NOMO-1 treated with DMSO at 0.1 percent for 48 hours (cell line): ENCODE data around the gene FRS2.
A peak's percentile ranks its signal among the peaks of the same experiment; 100 is the strongest.
"Not testable (repeated sequence)": the region's sequence is repeated elsewhere in the genome, so short reads cannot be mapped to it uniquely, and the experiment has no call there.

Experiments used
- DNase-seq: peaks from one replicate; lab custom pipeline; 2025; ENCODE audit not compliant: unreplicated experiment; lab: John Stamatoyannopoulos, UW

FRS2 gene, protein sequence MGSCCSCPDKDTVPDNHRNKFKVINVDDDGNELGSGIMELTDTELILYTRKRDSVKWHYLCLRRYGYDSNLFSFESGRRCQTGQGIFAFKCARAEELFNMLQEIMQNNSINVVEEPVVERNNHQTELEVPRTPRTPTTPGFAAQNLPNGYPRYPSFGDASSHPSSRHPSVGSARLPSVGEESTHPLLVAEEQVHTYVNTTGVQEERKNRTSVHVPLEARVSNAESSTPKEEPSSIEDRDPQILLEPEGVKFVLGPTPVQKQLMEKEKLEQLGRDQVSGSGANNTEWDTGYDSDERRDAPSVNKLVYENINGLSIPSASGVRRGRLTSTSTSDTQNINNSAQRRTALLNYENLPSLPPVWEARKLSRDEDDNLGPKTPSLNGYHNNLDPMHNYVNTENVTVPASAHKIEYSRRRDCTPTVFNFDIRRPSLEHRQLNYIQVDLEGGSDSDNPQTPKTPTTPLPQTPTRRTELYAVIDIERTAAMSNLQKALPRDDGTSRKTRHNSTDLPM

DNA sequence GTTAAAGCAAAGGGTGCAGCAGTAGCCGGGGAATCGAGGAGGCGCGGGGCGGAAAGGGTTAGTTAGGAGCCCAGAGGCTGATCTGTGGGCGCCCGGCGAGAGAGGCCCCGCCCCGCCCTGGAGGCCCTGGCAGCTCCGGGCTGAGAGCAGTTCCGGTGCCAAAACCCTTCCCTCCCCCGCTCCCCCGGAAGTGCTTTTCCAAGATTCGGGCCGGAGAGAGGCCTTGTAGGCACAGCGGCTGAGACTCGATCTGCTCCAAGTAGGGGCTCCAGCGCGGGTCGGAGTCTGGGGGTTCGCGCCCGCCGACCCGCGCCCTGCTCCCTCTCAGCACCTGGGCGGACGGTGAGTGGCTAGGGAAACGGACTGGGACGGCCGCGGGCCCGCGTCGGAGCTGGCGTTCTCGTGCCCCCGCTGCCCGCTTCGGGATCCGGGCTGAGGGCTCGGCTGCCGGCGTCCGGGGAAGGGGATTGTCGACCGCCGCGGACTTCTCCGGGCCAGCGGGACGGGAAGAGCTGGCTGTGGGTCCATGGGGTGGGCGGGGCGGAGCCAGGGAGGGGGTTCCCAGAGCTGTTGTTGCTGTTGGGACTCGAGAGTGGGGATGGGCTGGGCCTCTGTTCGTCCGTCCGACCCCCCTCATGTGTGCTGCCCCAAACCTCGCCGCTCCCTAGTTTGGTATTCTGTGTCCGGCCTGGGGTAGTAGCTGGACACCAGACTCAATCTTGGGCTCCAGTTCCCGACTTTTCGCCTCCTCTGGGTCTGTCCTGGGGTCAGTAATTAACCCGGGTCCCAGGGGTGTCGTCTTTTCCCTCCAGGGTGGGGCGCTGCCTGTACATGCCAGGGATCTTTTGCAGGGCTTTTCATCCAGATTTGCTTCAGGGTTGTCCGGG is at the start of gene FRS2:
FRS2 (plus strand) TSS at position 200 of the 887 bp plus-strand sequence. CDS start 98,643 bp downstream, outside the sequence.
- DNase-seq, result peak; percentile 84

DNA sequence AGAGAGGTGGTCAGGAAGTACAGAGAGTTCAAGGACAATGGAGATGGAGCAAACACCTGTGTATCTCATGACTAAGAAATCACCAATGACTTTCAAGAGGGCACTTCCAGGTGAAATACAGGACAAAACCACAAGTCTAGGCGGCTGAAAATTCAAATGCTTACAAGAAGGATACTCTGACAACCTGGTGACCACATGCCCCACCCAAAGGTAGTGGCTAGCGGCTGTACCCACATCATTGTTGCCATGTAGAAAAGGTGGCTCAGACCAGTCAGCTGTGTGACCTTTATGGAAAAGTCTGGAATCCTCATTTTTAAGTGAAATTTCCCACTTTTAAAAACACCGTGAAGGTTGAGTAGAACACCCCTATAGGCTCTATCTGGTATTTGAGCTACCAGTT is 48.6 kb upstream of the FRS2 start:
- no peak for DNase-seq

DNA sequence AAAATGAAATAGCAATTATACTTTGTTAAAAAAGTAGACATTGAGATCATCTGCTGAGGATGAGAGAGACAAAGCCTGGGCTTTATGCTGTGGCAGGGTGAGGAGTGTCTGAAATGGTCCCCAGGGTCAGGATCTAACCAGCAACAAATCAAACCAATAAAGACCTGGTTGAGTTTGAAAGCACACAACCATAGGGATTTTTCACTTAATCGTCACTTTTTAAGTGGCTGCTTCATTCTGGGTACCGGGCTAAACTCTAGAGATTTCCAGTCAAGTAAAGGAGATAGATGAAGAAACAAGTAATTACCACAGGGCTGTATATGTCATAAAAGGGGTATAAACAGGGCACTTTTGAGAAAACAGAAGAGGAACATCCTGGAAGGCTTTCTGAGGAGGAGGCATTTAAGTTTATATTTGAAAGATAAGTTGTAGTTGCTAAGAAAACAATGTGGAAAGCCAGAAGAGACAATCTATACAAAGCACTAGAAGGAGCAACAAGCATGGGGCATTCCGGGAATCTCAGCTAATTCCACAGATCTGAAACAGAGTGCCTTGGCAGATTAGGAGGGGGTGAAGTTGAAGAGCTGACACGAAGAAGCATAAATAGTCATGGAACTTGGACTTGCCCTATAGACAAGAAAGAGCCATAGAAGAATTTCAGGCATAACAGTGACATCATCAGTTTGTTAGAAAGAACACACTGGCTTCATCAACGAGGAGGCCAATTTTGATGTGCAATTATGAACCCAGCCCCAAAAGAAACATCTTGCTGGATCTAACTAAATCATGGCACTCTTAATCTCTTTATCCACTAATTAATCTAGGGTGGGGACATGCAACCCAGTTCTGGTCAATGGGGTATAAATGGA is 46.9 kb upstream of the FRS2 start:
- no peak for DNase-seq

DNA sequence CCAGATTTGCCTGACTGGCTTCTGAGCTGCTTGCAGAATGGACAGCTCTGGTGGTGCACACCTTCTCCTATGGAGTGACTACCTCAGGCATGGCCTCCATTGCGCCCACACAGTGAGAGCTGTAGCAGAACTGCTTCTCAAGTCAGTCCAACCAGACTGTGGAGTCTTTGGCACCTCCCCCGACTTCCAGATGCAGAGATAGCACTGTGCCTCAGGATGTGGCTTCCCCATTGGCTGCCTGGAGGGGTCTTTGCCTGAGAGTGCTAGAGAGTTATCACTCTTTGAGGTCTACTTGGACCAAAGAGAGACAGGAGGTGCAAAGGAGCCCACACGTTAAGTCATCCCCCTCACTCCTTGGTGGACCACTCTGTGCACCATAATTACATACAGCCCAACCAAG is 44.8 kb upstream of the FRS2 start:
- no peak for DNase-seq

GRCh38 chr12:69428351-69429073 is 41.7 kb upstream of the FRS2 start:
- no peak for DNase-seq

- no peak for DNase-seq
Measured at GRCh38 chr12:69430942-69431590, 39.1 kb upstream of the FRS2 start.

DNA sequence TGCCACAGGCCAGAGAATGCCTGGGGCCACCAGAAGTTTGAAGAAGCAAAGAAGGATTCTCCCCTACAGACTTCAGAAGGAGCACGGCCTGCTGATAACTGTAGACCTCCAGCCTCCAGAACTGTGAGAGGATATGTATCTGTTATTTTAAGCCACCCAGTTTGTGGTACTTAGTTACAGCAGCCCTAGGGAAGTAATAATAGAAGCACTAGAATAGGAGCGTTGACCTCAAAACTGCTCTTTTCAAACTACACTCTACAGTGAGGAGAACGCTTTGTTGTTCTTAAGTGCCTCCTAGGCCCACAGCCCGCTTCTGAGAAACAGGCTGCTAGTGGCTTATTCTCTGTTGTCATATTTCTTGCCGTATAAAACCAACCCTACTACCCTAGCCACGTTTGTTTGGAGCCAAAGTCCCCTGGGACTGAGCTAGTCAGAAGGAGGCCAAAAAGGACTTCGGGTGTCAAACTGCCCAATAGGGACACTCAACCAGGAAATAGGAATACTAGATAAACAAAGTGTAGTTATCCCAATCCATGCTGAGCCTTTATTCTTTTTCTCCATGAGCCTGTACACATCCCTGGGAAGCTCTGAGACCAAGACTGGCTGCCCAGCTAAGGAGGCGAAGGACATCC is 38.5 kb upstream of the FRS2 start:
- DNase-seq, result no peak

DNA sequence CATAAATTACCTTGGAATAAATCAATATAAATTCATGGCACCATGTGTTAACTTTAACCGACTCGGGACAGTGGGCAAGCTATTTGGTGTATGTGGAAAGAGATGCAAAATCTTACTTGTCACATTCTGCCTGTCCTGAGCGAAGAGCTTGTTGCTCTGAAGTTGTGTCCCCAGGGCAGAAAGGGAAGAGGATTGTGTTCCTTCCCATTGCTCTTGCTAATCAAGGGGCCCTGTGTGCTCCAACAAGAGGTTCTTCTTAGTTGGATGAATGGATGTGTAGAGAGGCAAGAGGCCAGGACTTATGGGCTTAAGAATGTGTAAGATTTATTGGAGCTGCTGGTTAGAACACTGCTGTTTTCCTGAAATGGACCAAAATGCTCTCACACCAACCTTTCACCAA is 36.5 kb upstream of the FRS2 start:
- DNase-seq, result no peak

DNA sequence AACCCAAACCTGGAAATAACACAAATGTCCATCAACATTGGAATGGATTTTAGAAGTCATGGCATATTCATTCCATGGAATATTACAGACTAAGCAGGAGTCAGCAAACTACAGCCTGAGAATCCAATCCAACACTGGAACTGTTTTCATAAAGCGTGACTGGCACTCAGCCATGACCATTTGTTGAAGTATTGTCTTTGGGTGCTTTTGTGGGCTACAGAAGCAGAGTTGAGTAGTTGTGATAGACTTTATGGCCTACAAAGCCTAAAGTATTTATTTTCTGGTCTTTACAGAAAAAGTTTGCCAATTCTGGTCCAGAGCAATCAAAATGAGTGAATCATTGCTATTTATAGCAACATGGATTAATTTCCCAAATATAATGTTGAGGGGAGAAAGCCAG is 34.5 kb upstream of the FRS2 start:
- no peak for DNase-seq

- no peak for DNase-seq
Measured at GRCh38 chr12:69437073-69437472, 33.1 kb upstream of the FRS2 start.

GRCh38 chr12:69438539-69438938 is 31.6 kb upstream of the FRS2 start:
- DNase-seq, result no peak

GRCh38 chr12:69440016-69440415 is 30.2 kb upstream of the FRS2 start:
- no peak for DNase-seq

DNA sequence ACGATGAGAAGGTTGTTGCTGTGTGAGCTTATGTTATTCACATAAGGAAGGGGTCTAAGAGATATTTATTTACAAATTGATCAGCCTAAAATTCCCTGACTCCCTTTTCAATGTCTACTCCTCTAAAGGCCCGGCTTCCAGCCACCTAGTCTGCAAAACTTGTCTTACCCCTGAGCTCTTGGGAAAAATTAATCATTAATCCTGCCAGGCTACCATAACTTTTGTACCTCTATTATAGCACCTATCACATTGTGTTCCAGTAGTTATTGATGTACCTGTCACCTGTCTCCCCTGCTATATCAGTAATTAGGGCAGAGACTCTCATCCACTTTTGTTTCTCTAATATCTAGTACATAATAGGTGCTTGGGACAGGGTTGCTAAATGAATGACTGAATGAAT is 29.3 kb upstream of the FRS2 start:
- DNase-seq, result no peak

DNA sequence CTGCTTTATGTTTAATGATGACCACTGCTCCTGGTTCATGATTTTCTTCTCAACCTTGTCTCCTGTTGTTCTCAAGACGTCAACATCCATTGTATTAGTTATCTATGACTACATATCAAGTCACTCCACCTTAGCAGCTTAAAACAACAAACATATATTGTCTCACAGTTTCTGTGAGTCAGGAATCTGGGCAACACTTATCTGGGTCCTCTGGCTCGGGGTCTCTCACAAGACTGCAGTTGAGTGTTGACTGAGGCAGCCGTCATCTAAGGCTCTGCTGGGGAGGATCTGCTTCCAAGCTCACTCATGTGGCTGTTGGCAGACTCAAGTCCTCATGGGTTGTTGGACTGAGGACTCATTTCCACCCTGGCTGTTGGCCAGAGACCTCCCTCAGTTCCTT is 27.3 kb upstream of the FRS2 start:
- DNase-seq, result no peak

DNA sequence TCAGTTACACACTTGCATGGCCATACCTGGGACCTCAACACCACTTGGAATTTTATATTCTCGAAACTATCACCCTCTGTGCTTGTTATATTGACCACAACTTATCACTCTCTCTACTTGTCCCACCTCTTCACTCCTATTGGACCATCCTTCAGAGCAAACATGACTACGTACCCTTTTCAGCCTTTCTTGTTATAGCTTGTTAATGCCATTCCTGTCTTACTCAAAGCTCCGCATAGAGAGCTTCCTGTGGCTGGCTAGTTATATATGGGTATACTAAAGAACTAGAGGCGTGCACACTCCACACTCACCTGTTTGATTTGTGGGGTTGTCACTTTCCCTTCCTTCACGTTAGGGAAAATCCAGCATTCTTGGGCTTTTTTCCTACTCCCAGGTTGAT is 26.3 kb upstream of the FRS2 start:
- no peak for DNase-seq

GRCh38 chr12:69447892-69448291 is 22.3 kb upstream of the FRS2 start:
- no peak for DNase-seq

- DNase-seq, result not testable (repeated sequence)
Measured at GRCh38 chr12:69452598-69453132, 17.5 kb upstream of the FRS2 start.

GRCh38 chr12:69456239-69456638 is 13.9 kb upstream of the FRS2 start:
- no peak for DNase-seq

GRCh38 chr12:69457433-69457832 is 12.8 kb upstream of the FRS2 start:
- no peak for DNase-seq
